Neural crest cell (in vitro differentiated cells): ENCODE results near the gene FOXC2. TPM values are rescaled to one million over a fixed set of nuclear protein-coding genes. Genes with fewer than 3 reads are reported as not detected.

Experiments used
- DNase-seq: peaks from one replicate; pipeline ENCODE4 v3.0.0; 2021; ENCODE audit warnings: low read depth, mixed read lengths, low spot score
- H3K27ac Mint-ChIP-seq: one replicate; pipeline ENCODE4 v1.8.0; 2021; ENCODE audit warnings: mild to moderate bottlenecking, mixed read lengths; ENCODE audit not compliant: unreplicated experiment
- H3K27me3 Mint-ChIP-seq: 2 replicates; pipeline ENCODE4 v1.8.0; 2021; ENCODE audit warnings: low read depth, mild to moderate bottlenecking, mixed read lengths
- H3K36me3 Mint-ChIP-seq: 2 replicates; pipeline ENCODE4 v1.8.0; 2021; ENCODE audit warnings: low read depth, mild to moderate bottlenecking, mixed read lengths
- H3K4me1 Mint-ChIP-seq: 2 replicates; pipeline ENCODE4 v1.8.0; 2021; ENCODE audit warnings: mixed read lengths
- H3K4me3 Mint-ChIP-seq: one replicate; pipeline ENCODE4 v1.8.0; 2021; ENCODE audit warnings: mild to moderate bottlenecking, mixed read lengths
- H3K9me3 Mint-ChIP-seq: 2 replicates; pipeline ENCODE4 v1.8.0; 2021; ENCODE audit warnings: mixed read lengths
- CTCF ChIP-seq: fragments of 200-600 bp; sonication (generic); conservative IDR thresholded peaks from 2 replicates; pipeline ENCODE4 v1.5.0; 2021; ENCODE audit warnings: antibody characterized with exemption, mild to moderate bottlenecking
- total RNA-seq: library from RNA; stranded (reverse); gene quantifications from 2 replicates; pipeline ENCODE4 v1.2.1, GENCODE V29; 2021

The FOXC2 gene
- total RNA-seq, 1 donor from 2014 or later = not detected

GRCh38 chr16:86605950-86606349 lies 39.3 kb downstream of the FOXC2 start:
- DNase-seq = no peak
- H3K27me3 Mint-ChIP-seq = no peaks in the 10 kb centered on the region
- H3K36me3 Mint-ChIP-seq = no peaks in the 10 kb centered on the region
- H3K27ac Mint-ChIP-seq = no peak overlapping the region
- TF ChIP-seq CTCF = no peak
- peaks cover 11% of the 10 kb centered on the region for H3K4me1 Mint-ChIP-seq
- no peaks in the 10 kb centered on the region for H3K9me3 Mint-ChIP-seq
- H3K4me3 Mint-ChIP-seq = no peak overlapping the region

- Mint-ChIP-seq H3K4me3 (no peak overlapping the region), H3K4me1 (peaks cover 16% of the 10 kb centered on the region), H3K27me3 (no peaks in the 10 kb centered on the region), H3K9me3 (no peaks in the 10 kb centered on the region), H3K27ac (no peak overlapping the region), H3K36me3 (no peaks in the 10 kb centered on the region)
- no peak for TF ChIP-seq CTCF
- no peak for DNase-seq
Measured at GRCh38 chr16:86608301-86608747, 41.7 kb downstream of the FOXC2 start.

- no peaks in the 10 kb centered on the region for H3K27me3 Mint-ChIP-seq
- H3K9me3 Mint-ChIP-seq = no peaks in the 10 kb centered on the region
- no peak for TF ChIP-seq CTCF
- DNase-seq = no peak
- H3K36me3 Mint-ChIP-seq = no peaks in the 10 kb centered on the region
- peaks cover 16% of the 10 kb centered on the region for H3K4me1 Mint-ChIP-seq
- H3K27ac Mint-ChIP-seq = no peak overlapping the region
- H3K4me3 Mint-ChIP-seq = no peak overlapping the region
Measured at GRCh38 chr16:86609115-86609514, 42.5 kb downstream of the FOXC2 start.

- no peak for DNase-seq
- TF ChIP-seq CTCF = no peak
- Mint-ChIP-seq H3K27me3 (no peaks in the 10 kb centered on the region), H3K4me1 (peaks cover 19% of the 10 kb centered on the region), H3K27ac (no peak overlapping the region), H3K4me3 (no peak overlapping the region), H3K36me3 (no peaks in the 10 kb centered on the region), H3K9me3 (no peaks in the 10 kb centered on the region)
Measured at GRCh38 chr16:86609661-86610060, 43.0 kb downstream of the FOXC2 start.

- Mint-ChIP-seq H3K4me3 (no peak overlapping the region), H3K27ac (no peak overlapping the region), H3K27me3 (no peaks in the 10 kb centered on the region), H3K4me1 (peaks cover 25% of the 10 kb centered on the region), H3K9me3 (no peaks in the 10 kb centered on the region), H3K36me3 (no peaks in the 10 kb centered on the region)
- no peak for TF ChIP-seq CTCF
- DNase-seq = no peak
Measured at GRCh38 chr16:86610779-86611524, 44.3 kb downstream of the FOXC2 start.
